ENCODE measurements around the gene PYM1.

Gene PYM1

GRCh38 chr12:55927588-55928502 lies at the start of gene PYM1:
Gene PYM1, minus strand, starts transcription at chr12:55927894. Its CDS starts 133 bp downstream, at chr12:55927761.
- peak; percentile 51 for DNase-seq

DNA sequence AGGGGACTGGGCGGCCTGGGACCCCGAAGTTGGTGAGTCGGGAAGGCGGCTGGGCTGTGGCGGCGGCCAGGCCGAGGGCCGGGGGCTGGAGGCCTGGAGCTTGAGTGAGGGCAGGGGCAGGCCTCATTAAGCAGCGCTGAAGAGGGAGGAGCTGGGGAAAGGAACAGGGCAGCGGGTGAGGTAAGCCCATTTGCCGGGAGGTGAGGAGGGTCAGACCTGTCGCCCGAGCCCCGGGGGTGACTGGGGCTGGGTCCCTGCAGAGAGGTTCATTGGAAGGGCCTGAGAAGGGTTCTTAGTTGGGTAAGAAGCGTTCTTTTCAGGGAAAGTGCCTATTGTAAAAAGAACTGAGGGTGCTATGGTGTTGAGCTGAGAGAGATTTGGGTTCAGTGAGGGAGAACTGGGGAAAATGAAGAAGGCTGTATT lies 46.6 kb upstream of the PYM1 start:
- peak; percentile 8 for DNase-seq

- DNase-seq, result peak; percentile 100
Measured at GRCh38 chr12:55973599-55974307, 46.1 kb upstream of the PYM1 start, which contains the start of gene RAB5B. Gene RAB5B, plus strand, starts transcription at chr12:55974078. Its CDS starts 12,883 bp downstream, at chr12:55986961.

DNA sequence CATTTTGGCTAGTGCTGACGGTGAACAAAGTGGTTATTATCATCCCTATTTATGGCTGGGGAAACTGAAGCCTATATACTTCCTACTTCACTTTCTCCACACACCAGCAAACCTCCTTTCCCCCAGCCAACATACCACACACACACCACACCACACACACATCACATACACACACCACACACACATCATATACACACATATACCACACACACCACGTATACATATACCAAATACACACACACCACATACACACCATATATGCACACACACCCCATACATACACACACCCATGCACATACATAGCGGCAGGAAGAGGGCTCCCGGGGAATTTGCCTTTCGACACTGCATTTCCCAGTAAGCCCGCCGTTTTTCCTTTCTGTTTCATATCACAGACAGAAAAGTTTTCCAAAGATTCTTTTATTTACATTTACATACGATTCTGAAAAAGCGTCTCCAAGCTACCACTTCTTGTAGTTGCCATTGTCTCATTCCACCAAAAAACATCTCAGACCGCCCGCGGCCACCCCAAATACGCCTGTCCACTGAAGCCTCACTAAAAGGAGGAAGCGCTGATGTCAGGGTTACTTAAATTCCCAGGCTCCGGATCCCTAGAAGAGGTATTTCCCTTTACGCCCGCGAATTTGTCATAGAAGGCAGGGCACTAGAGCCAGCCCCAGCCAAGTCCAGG lies 45.4 kb upstream of the PYM1 start:
- peak; percentile 12 for DNase-seq

GRCh38 chr12:55972456-55972855 lies 44.8 kb upstream of the PYM1 start:
- DNase-seq, result no peak

DNA sequence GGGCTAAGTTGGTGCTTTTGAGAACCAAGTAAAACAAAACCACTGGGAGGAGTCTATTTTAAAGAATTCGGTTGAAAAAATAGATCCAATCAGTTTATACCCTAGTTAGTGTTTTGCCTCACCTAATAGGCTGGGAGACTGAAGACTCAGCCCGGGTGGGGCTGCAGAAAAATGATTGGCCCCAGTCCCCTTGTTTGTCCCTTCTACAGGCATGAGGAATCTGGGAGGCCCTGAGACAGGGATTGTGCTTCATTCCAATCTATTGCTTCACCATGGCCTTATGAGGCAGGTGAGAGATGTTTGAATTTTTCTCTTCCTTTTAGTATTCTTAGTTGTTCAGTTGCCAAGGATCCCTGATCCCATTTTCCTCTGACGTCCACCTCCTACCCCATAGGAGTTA lies 44.3 kb upstream of the PYM1 start:
- peak; percentile 53 for DNase-seq

- DNase-seq, result peak; percentile 34
Measured at GRCh38 chr12:55970775-55971174, 43.1 kb upstream of the PYM1 start.

DNA sequence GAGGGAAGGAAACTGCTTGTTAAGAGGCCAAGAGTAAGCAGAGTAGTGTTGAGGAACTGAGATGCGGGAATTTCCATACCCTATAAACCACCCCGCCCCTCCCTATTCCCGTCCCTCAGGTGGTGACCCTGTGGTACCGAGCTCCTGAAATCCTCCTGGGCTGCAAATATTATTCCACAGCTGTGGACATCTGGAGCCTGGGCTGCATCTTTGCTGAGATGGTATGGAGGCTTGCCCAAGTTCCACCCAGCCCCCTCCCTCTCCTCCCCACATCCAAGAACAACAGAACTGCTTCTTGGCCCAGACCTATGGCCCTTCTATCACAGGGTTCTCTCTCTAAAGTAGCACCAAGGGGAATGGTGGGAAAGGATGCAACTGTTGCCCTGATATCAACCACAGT lies 41.7 kb upstream of the PYM1 start:
- DNase-seq, result no peak

DNA sequence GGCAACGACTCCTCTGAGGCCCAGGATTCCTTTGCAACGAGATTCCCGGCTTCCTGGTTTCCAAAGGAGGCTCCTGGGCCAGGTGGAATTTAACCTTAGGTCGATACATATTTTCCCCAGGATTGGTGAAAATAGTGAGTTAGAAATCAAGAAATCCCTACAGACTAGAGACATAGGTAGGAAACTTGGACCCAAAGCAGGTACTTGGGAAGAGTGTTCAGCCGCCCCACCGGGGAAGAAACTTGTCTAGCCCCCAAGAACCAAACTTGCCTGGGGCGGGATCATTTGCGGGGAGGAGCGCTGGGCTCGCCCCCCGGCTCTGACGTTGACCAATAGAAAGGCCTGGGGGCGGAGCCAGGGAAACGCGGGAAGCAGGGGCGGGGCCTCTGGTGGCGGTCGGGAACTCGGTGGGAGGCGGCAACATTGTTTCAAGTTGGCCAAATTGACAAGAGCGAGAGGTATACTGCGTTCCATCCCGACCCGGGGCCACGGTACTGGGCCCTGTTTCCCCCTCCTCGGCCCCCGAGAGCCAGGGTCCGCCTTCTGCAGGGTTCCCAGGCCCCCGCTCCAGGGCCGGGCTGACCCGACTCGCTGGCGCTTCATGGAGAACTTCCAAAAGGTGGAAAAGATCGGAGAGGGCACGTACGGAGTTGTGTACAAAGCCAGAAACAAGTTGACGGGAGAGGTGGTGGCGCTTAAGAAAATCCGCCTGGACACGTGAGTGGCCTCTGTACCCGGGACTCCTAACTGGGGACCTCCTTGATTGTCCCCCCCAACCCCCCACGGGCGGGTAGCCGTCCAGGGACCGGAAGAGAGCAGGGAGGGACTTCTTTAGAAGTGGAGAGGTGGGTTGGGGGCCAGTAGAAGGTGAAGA lies 39.0 kb upstream of the PYM1 start, which contains the start of gene CDK2:
TSS of gene CDK2 (plus strand) at position 423 of the 874 bp plus-strand sequence. CDS start at position 602, 179 bp downstream.
- DNase-seq, result peak; percentile 77

DNA sequence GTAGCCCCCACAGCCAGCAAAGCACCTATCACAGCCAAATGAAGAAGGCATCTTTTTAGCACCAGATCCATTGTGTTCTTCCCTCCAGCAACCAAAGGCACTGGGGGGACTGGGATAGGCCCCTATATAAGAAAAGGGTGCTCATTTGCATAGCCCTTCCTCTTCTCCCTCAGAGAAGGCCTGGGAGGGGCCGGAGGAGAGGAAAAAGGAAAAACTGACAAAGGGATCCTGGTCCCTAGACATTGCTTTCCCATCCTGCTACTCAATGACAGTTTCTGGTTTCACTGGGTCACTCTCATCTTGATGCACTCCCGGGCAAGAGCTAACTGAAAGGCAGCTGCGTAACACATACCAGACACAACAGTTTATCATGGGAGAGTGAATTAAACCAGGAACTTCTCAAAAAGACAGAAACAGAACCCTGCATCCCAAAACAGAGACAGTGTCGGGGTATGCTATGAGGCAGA lies 38.3 kb upstream of the PYM1 start, which contains the start of gene PMEL:
TSS of gene PMEL (minus strand) at position 102 of the 467 bp plus-strand sequence. CDS start at position 71, 31 bp downstream.
- DNase-seq, result no peak

GRCh38 chr12:55965240-55965639 lies 37.5 kb upstream of the PYM1 start:
- no peak for DNase-seq

GRCh38 chr12:55963760-55964159 lies 36.1 kb upstream of the PYM1 start:
- no peak for DNase-seq

DNA sequence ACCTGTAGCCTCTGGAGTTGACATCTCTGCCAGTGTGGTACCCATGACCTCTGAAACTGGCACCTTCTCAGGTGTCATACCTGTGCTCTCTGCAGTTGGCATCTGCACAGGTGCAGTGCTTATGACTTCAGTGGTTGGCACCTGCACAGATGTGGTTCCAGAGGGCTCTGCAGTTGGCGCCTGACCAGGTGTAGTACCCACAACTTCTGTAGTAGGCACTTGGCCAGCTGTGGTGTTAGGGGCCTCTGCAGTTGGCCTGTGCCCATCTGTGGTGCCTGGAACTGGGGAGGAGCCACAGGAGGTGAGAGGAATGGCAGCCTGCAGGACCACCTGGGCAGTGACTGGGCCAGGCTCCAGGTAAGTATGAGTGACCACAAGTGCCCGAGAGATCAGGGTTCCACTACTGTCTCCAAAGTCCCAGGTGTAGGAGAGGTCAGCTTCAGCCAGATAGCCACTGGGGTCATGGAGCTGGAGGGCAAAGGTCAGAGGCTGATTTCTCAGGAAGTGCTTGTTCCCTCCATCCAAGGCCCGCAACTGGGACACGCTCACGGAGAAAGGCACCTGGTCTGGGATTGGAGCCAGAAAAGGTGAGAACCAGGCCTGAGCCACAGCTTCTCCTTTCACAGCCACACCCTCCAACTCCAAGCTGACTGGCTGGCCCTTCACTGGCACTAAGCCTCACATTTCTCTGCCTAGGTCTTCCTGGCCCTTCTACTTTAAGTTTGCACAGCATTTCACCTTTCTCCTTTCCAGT lies 29.6 kb upstream of the PYM1 start:
- DNase-seq, result no peak

DNA sequence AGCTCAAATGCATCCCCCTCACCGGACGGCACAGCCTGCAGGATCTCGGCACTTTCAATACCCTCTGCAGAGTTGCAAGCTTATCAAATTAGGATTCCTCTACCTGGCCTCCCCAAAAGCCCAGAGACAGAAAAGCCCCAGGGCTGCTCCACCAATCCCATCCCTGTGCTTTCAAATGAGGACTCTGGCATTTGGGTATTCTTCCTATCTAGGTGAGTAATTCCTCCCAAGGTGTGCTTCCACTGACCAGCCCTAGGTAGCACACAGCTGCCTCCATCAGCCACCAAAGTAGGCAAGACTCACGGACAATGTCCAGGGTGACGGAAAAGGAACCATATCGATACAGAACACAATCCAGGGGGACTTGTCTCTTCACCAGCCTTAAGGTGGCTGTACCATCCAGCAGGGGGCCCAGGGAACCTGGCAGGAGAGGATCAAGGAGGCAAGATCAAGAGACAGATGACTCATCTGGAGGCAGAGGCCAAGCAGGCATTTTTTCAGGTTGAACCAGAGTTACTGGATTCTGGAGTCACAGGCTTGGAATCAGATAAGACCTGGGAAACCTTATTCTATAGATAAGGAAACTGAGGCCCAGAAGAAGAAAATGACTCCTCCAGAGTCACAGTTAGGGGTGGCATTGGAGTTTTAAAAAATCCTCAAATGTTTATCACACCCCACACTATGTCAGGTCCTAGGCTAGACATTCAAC lies 28.3 kb upstream of the PYM1 start:
- DNase-seq, result peak; percentile 56

DNA sequence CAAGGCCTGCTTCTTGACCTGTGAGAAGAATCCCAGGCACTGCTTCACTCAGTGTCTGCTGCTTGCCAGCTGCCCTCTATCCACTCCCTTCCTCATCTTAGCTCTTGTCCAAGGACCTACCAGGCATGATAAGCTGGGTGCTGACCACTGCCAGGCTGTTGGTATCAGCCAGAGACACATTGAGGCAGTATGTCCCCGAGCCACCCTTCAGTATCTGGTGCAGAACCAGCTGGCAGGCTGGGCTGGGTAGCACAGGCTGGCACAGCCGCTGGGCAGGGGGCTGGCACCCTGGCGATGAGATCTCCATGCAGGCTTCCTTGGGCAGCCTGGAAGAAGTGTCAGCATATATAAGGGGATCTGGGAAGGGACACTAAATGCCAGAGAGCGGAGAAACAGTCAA lies 27.6 kb upstream of the PYM1 start:
- DNase-seq, result no peak

- DNase-seq, result no peak
Measured at GRCh38 chr12:55946553-55946952, 18.9 kb upstream of the PYM1 start.

DNA sequence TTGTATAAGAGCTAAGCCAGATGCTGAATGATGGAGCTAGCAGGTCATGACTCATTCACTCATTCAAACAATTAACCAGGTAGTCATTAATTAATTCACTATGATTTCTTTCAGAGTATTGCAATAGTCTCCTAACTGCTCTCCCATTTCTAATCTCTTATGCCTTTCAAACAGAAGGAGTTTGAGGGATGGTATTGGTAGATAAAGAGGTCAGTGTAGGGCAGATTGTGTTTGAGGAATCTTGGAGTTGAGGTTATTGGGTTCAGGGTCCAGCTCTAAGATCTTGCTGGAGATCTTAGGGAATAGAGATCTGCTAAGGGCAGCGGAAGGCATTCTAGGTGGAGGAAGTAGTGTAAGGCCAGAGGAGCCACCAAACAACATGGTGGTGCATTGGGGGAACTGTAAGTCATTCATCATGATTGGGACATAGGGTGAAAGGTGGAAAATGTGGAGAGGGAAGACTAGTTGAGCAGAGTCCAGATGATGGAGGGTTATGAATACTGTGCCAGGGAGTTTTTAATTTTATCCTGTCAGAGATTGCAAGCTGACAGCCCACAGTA lies 15.0 kb upstream of the PYM1 start:
- no peak for DNase-seq

- DNase-seq, result no peak
Measured at GRCh38 chr12:55942055-55942454, 14.4 kb upstream of the PYM1 start.

GRCh38 chr12:55940065-55940732 lies 12.5 kb upstream of the PYM1 start:
- DNase-seq, result peak; percentile 80
